ENCODE results near the gene IDH3A.

GRCh38 chr15:78100886-78101285 is 48.3 kb upstream of the IDH3A start:
- TF ChIP-seq CTCF (conservative IDR thresholded peaks at IDR 0.05) (no peak), ZFX (IDR thresholded peaks at IDR 0.05) (no peak)
